Astrocyte (in vitro differentiated cells and primary cell): ENCODE results near the gene ADCY4.
"Not testable (repeated sequence)": the region's sequence is repeated elsewhere in the genome, so short reads cannot be mapped to it uniquely, and the experiment has no call there.

Experiments used
- EZH2 ChIP-seq: IDR thresholded peaks from 2 replicates; pipeline ENCODE4 v1.6.1; 2012; ENCODE audit warnings: mild to moderate bottlenecking, low read length, inconsistent platforms; ENCODE audit not compliant: insufficient read depth
- TF ChIP-seq, protein P1 (sequence below): IDR thresholded peaks from 2 replicates; pipeline ENCODE4 v1.5.1; 2011; ENCODE audit warnings: low read depth, mild to moderate bottlenecking, inconsistent platforms, low read length, moderate library complexity; ENCODE audit not compliant: insufficient read depth

DNA sequence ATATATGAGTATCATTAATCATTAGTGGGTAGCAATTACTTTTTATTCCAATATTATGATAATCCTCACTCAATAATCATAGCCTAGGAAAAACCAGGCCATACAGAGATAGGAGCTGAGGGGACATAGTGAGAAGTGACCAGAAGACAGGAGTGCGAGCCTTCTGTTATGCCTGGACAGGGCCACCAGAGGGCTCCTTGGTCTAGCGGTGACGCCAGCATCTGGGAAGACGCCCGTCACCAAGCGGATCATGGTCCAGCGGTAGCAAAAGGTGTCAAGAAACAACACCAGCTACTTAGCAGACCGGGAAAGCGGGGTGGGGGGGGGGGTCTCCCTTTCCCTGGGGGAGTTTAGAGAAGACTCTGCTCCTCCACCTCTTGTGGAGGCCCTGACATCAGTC, 7.0 kb downstream of the ADCY4 start:
- TF ChIP-seq, protein P1, sequence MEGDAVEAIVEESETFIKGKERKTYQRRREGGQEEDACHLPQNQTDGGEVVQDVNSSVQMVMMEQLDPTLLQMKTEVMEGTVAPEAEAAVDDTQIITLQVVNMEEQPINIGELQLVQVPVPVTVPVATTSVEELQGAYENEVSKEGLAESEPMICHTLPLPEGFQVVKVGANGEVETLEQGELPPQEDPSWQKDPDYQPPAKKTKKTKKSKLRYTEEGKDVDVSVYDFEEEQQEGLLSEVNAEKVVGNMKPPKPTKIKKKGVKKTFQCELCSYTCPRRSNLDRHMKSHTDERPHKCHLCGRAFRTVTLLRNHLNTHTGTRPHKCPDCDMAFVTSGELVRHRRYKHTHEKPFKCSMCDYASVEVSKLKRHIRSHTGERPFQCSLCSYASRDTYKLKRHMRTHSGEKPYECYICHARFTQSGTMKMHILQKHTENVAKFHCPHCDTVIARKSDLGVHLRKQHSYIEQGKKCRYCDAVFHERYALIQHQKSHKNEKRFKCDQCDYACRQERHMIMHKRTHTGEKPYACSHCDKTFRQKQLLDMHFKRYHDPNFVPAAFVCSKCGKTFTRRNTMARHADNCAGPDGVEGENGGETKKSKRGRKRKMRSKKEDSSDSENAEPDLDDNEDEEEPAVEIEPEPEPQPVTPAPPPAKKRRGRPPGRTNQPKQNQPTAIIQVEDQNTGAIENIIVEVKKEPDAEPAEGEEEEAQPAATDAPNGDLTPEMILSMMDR, result peak; percentile 11
- not testable (repeated sequence) for TF ChIP-seq EZH2
